Panc1 (cell line): ENCODE data around the gene MICA. TPM values are rescaled to one million over a fixed set of nuclear protein-coding genes. Genes with fewer than 3 reads are reported as not detected.

Source experiments
- ATAC-seq: fragments of 200-7000 bp; cut with Tn5 transposase; 2 replicates; pipeline ENCODE4 v1.9.1; 2020; ENCODE audit warnings: mild to moderate bottlenecking, moderate library complexity
- BruUV-seq: library from RNA; stranded (reverse); fragments of 400-500 nt; replicated peaks from 2 replicates; lab custom pipeline; 2021; lab: Mats Ljungman, UMichigan
- CTCF ChIA-PET: fragments of 300-600 bp; sonication (Branson Sonifier 250); formaldehyde crosslinking; loops from one replicate; lab custom pipeline; 2022; ENCODE audit warnings: antibody characterized with exemption; lab: Charles Lee
- POLR2A ChIA-PET: fragments of 300-600 bp; sonication (Branson Sonifier 250); formaldehyde crosslinking; loops from one replicate; lab custom pipeline; 2022; ENCODE audit warnings: antibody characterized with exemption; lab: Charles Lee
- DNase-seq: peaks from one replicate; pipeline ENCODE4 v3.0.0-alpha.2; 2010; ENCODE audit warnings: low read depth, low spot score
- H3K27ac ChIP-seq: 2 replicates; pipeline ENCODE4 v1.5.1; 2011; ENCODE audit warnings: mild to moderate bottlenecking, low read length, inconsistent platforms
- H3K27me3 ChIP-seq: fragments of 200-500 bp; sonication (Bioruptor generic); 2 replicates; pipeline ENCODE4 v1.6.0; 2014; ENCODE audit warnings: low read length, inconsistent platforms; ENCODE audit not compliant: control insufficient read depth, insufficient read depth
- H3K36me3 ChIP-seq: fragments of 200-500 bp; sonication (Bioruptor generic); 2 replicates; pipeline ENCODE4 v1.5.1; 2014; ENCODE audit warnings: inconsistent platforms, mild to moderate bottlenecking, low read length, moderate library complexity; ENCODE audit not compliant: control insufficient read depth, insufficient read depth
- H3K4me1 ChIP-seq: 2 replicates; pipeline ENCODE4 v1.5.1; 2011; ENCODE audit warnings: inconsistent platforms, mild to moderate bottlenecking, low read length, moderate library complexity; ENCODE audit not compliant: control insufficient read depth, insufficient read depth
- H3K4me3 ChIP-seq, 2 experiments: 2 replicates each; pipeline ENCODE4 v1.5.1; 2011 to 2012; ENCODE audit warnings: low read depth in 2 of 2, low read length in 2 of 2, mild to moderate bottlenecking in 2 of 2, inconsistent platforms in 1 of 2, moderate library complexity in 1 of 2
- H3K9me3 ChIP-seq: fragments of 200-500 bp; sonication (Bioruptor generic); 2 replicates; pipeline ENCODE4 v1.5.1; 2014; ENCODE audit warnings: low read depth, mild to moderate bottlenecking, inconsistent platforms, low read length, moderate library complexity; ENCODE audit not compliant: control insufficient read depth, insufficient read depth
- CTCF ChIP-seq: fragments of 450-650 bp; IDR thresholded peaks from 2 replicates; pipeline ENCODE4 v1.5.1; 2017; ENCODE audit warnings: mild to moderate bottlenecking
- POLR2AphosphoS5 ChIP-seq: IDR thresholded peaks from 2 replicates; pipeline ENCODE4 v1.6.1; 2012; ENCODE audit warnings: mild to moderate bottlenecking, low read depth, low read length, moderate library complexity
- REST ChIP-seq, 2 experiments: IDR thresholded peaks; 2 replicates each; pipeline ENCODE4 v1.6.1; 2011 to 2012; ENCODE audit warnings: low read depth in 2 of 2, control low read depth in 1 of 2, low read length in 1 of 2, mild to moderate bottlenecking in 1 of 2, moderate library complexity in 1 of 2; ENCODE audit not compliant: insufficient read depth in 1 of 2
- SIN3A ChIP-seq: IDR thresholded peaks from 2 replicates; pipeline ENCODE4 v1.6.1; 2012; ENCODE audit warnings: low read depth, mild to moderate bottlenecking, low read length, moderate library complexity, borderline replicate concordance; ENCODE audit not compliant: insufficient read depth
- TCF7L2 ChIP-seq: IDR thresholded peaks from 2 replicates; pipeline ENCODE4 v1.6.1; 2011; ENCODE audit warnings: mild to moderate bottlenecking, low read depth, low read length, inconsistent platforms
- in situ Hi-C: cut with HindIII; loops from 2 replicates; pipeline ENCODE4 v1.10.0; 2016; ENCODE audit warnings: low sequenced_read_pairs, low pct_unique_long_range_greater_than_20kb
- intact Hi-C: fragments of 100-400 bp; cut with micrococcal nuclease; formaldehyde crosslinking; loops from one replicate; pipeline ENCODE4 v1.10.0; 2022; ENCODE audit not compliant: unreplicated experiment
- total RNA-seq: library from RNA; stranded (reverse); gene quantifications from one replicate; pipeline ENCODE4 v1.2.1, GENCODE V29; 2021; ENCODE audit not compliant: unreplicated experiment

The MICA gene
- total RNA-seq, 1 experiment from 2014 or later: 33.9 TPM

- TF ChIP-seq SIN3A (no peak), POLR2AphosphoS5 (no peak), REST (IDR thresholded peaks at IDR 0.05; ENCODE audit: insufficient read depth in 1 of 2, low read depth in 2 of 2, low read length in 1 of 2) (no peak), TCF7L2 (no peak), CTCF (no peak)
- Histone ChIP-seq H3K27me3 (peaks cover 1% of the 10 kb centered on the region; the same call in 1 of the 2 replicates), H3K9me3 (no peaks in the 10 kb centered on the region), H3K4me1 (no peaks in the 10 kb centered on the region), H3K27ac (no peak overlapping the region), H3K4me3 (no peak overlapping the region), H3K36me3 (no peaks in the 10 kb centered on the region)
- no TSS peak for BruUV-seq
- CTCF ChIA-PET: interaction anchor here (0.7 kb wide), 1 partner anchor 60 kb away, joined by 4 read pairs; no protein-coding TSS in a partner anchor
- ATAC-seq: no peak
- intact Hi-C loops: no loop called here
- in situ Hi-C loops: no loop called here
- no peak for DNase-seq
- POLR2A ChIA-PET: no interaction called here
These were observed 20.2 kb upstream of the MICA start for GRCh38 chr6:31383149-31383548.

GRCh38 chr6:31385041-31385440, 18.4 kb upstream of the MICA start:
- ChIA-PET POLR2A (no interaction called here), CTCF (no interaction called here)
- TF ChIP-seq SIN3A (no peak), TCF7L2 (no peak), REST (IDR thresholded peaks at IDR 0.05; ENCODE audit: insufficient read depth in 1 of 2, low read depth in 2 of 2, low read length in 1 of 2) (no peak), POLR2AphosphoS5 (no peak), CTCF (no peak)
- Histone ChIP-seq H3K9me3 (no peaks in the 10 kb centered on the region), H3K4me1 (no peaks in the 10 kb centered on the region), H3K27me3 (no peaks in the 10 kb centered on the region), H3K27ac (no peak overlapping the region), H3K4me3 (no peak overlapping the region), H3K36me3 (no peaks in the 10 kb centered on the region)
- no peak for DNase-seq
- intact Hi-C loops: no loop called here
- no TSS peak for BruUV-seq
- no peak for ATAC-seq
- in situ Hi-C loops: no loop called here
